K562 (cell line): Measurements from ENCODE around the gene METRN. TPM values are rescaled to one million over a fixed set of nuclear protein-coding genes. Genes with fewer than 3 reads are reported as not detected.

Experiments used
- CTBP1 ChIP-seq: fragments of 450-650 bp; IDR thresholded peaks from 2 replicates; pipeline ENCODE4 v1.6.1; 2016; ENCODE audit warnings: borderline replicate concordance
- DPF2 ChIP-seq: fragments of 450-650 bp; IDR thresholded peaks from 2 replicates; pipeline ENCODE4 v1.6.1; 2016
- FOS ChIP-seq: IDR thresholded peaks from 3 replicates; pipeline ENCODE4 v1.6.1; 2011; ENCODE audit not compliant: insufficient read length; ENCODE audit errors: extremely low read depth
- FOXJ2 ChIP-seq: fragments of 200-800 bp; sonication (Bioruptor generic); IDR thresholded peaks from 2 replicates; pipeline ENCODE4 v1.6.1; 2016; ENCODE audit warnings: missing genetic modification characterization, missing compliant biosample characterization
- HDAC3 ChIP-seq: fragments of 450-650 bp; IDR thresholded peaks from 2 replicates; pipeline ENCODE4 v1.6.1; 2018; ENCODE audit warnings: borderline replicate concordance, mild to moderate bottlenecking, moderate library complexity; ENCODE audit not compliant: partially characterized antibody
- HDAC6 ChIP-seq: IDR thresholded peaks from 2 replicates; pipeline ENCODE4 v1.6.1; 2012; ENCODE audit warnings: low read depth, mild to moderate bottlenecking, control low read depth, inconsistent platforms, low read length, moderate library complexity
- HDGF ChIP-seq: fragments of 450-650 bp; IDR thresholded peaks from 2 replicates; pipeline ENCODE4 v1.6.1; 2016
- HNRNPUL1 ChIP-seq: fragments of 200-400 bp; formaldehyde crosslinking; IDR thresholded peaks from 2 replicates; pipeline ENCODE4 v1.6.1; 2017; ENCODE audit warnings: low read length
- KAT8 ChIP-seq: fragments of 450-650 bp; IDR thresholded peaks from 2 replicates; pipeline ENCODE4 v1.6.1; 2016; ENCODE audit warnings: low read depth, mild to moderate bottlenecking
- KHSRP ChIP-seq: fragments of 450-650 bp; IDR thresholded peaks from 2 replicates; pipeline ENCODE4 v1.6.1; 2017
- MNT ChIP-seq, 2 experiments: fragments of 450-650 bp; conservative IDR thresholded peaks; 2 replicates each; pipeline ENCODE4 v1.6.1; 2017; ENCODE audit warnings: mild to moderate bottlenecking in 2 of 2, moderate library complexity in 2 of 2
- MTA2 ChIP-seq: fragments of 450-650 bp; IDR thresholded peaks from 2 replicates; pipeline ENCODE4 v1.6.1; 2016; ENCODE audit warnings: low read depth
- NCOR1 ChIP-seq: fragments of 450-650 bp; IDR thresholded peaks from 2 replicates; pipeline ENCODE4 v1.6.1; 2016; ENCODE audit warnings: mild to moderate bottlenecking, moderate library complexity
- NFATC3 ChIP-seq: fragments of 450-650 bp; IDR thresholded peaks from 2 replicates; pipeline ENCODE4 v1.6.1; 2017; ENCODE audit warnings: mild to moderate bottlenecking
- NFRKB ChIP-seq: fragments of 450-650 bp; IDR thresholded peaks from 2 replicates; pipeline ENCODE4 v1.6.1; 2016; ENCODE audit warnings: low read depth
- NR3C1 ChIP-seq: sonication (generic); formaldehyde crosslinking; IDR thresholded peaks from 2 replicates; pipeline ENCODE4 v1.8.1; 2022; ENCODE audit warnings: missing genetic modification reagents
- RFX7 ChIP-seq: fragments of 250-450 bp; sonication (Bioruptor Pico); IDR thresholded peaks from 2 replicates; pipeline ENCODE4 v1.5.1; 2021; ENCODE audit warnings: mild to moderate bottlenecking
- RUNX1 ChIP-seq: sonication (generic); IDR thresholded peaks from 2 replicates; pipeline ENCODE4 v1.6.1; 2016; ENCODE audit warnings: antibody characterized with exemption, low read depth
- SMAD4 ChIP-seq: fragments of 250-450 bp; sonication (Bioruptor Pico); conservative IDR thresholded peaks from 2 replicates; pipeline ENCODE4 v1.8.0; 2021; ENCODE audit warnings: inconsistent platforms, mild to moderate bottlenecking, moderate library complexity
- TOE1 ChIP-seq, 2 experiments: fragments of 450-650 bp in 1 of 2; sonication (generic) in 1 of 2; formaldehyde crosslinking in 1 of 2; IDR thresholded peaks; 2 replicates each; pipeline versions ENCODE4 v1.7.1 to v1.8.0; 2016 to 2022; ENCODE audit warnings: borderline replicate concordance in 2 of 2, mild to moderate bottlenecking in 2 of 2, antibody characterized with exemption in 1 of 2, inconsistent platforms in 1 of 2, low read depth in 1 of 2, missing genetic modification reagents in 1 of 2, moderate library complexity in 1 of 2
- USF1 ChIP-seq: sonication (generic); formaldehyde crosslinking; IDR thresholded peaks from 2 replicates; pipeline ENCODE4 v1.9.0; 2022; ENCODE audit warnings: mild to moderate bottlenecking, missing genetic modification reagents
- ZNF143 ChIP-seq: sonication (generic); formaldehyde crosslinking; IDR thresholded peaks from 2 replicates; pipeline ENCODE4 v1.9.0; 2022; ENCODE audit warnings: mild to moderate bottlenecking, missing genetic modification reagents
- ZNF354B ChIP-seq: fragments of 250-450 bp; sonication (Bioruptor Pico); IDR thresholded peaks from 2 replicates; pipeline ENCODE4 v1.4.0; 2020
- ZNF668 ChIP-seq: fragments of 250-450 bp; sonication (Bioruptor Pico); IDR thresholded peaks from 2 replicates; pipeline ENCODE4 v1.8.0; 2022; ENCODE audit warnings: mild to moderate bottlenecking, inconsistent platforms
- polyA plus RNA-seq, 8 experiments: library from polyadenylated mRNA; depleted of rRNA in 4 of 8; stranded (reverse) in 5 of 8; unstranded in 3 of 8; fragments of >200 nt; fragmentation: Nextera tagmentation in 2 of 8; fragmentation: Illumina TruSeq in 1 of 8; extraction: Ambion mirVana in 2 of 8; extraction: Trizol in 1 of 8; gene quantifications; 2 replicates each; pipeline versions ENCODE4 v1.2.1 to v1.2.3, GENCODE V29; 2011 to 2014; ENCODE audit warnings: inconsistent platforms in 1 of 8, missing spikeins in 1 of 8
- total RNA-seq, 7 experiments: library from RNA; depleted of rRNA in 6 of 7; stranded (reverse); fragments of >200 nt in 6 of 7; fragmentation: Illumina TruSeq in 2 of 7; extraction: Trizol in 2 of 7; gene quantifications; 2 replicates each; pipeline versions ENCODE4 v1.2.1 to v1.2.3, GENCODE V29; 2011 to 2021; ENCODE audit warnings: low replicate concordance in 1 of 7
- TF ChIP-seq, protein P1 (sequence below): sonication (generic); formaldehyde crosslinking; IDR thresholded peaks from 2 replicates; pipeline ENCODE4 v1.8.0; 2022; ENCODE audit warnings: mild to moderate bottlenecking, missing genetic modification reagents
- TF ChIP-seq, protein P2 (sequence below): sonication (generic); formaldehyde crosslinking; IDR thresholded peaks from 2 replicates; pipeline ENCODE4 v1.8.1; 2023; ENCODE audit warnings: mild to moderate bottlenecking, missing genetic modification reagents

Gene METRN
- total and polyA plus RNA-seq, 9 of the 15 experiments (the other 6 are each of a cell fraction or from before 2014, with no cell fraction given), result 0.20 to 89.8 (median 15.4) TPM

DNA sequence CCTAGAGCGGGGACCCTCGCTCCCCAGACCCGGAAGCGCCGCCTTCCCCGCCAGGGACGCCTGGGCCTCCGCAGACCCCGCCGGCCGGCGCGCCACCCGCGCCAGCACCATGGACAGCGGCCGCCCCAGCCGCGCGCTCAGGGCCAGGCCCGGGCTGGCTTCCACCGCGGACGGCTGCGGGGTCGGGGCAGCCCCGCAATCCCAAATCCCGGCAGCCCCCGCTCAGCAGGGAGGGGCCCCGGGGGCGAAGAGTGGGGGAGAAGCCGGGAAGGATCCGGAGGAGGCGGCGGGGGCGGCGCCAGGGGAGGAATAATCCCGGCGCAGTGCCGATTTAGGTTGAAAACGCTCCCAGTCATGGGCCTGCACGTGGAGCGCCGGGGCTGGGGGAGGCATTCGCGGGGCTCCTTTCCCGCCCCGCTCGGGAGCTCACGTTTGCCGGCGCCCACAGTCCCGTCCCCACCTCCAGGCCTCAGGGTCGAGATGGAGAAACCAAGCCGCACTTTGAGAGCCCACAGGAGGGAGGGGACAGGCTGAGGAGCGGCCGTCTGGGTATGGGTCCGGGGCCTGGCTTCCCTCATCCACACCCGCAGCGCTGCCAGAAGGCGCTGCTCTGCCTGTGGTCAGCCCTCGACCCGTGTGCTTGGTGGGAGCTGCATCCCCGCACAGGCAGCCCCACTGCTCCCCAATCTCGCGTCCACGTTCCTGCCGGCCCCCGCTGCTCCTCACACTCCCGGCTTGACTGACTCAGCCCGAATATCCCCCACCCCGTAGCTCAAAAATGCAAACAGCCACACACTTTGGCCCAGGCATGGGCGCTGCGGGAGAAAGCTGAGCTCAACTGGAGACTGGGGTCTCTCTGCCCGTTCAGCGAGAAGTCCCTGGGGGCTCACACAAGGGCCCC lies 14.0 kb upstream of the METRN start (continued):
- TF ChIP-seq HDAC6 (no peak), FOS (no peak), TOE1 (IDR thresholded peaks at IDR 0.05; ENCODE audit: borderline replicate concordance) (no peak), TOE1 (CRISPR knock-in tag; IDR thresholded peaks at IDR 0.05; ENCODE audit: borderline replicate concordance, low read depth) (no peak), NFRKB (no peak), NFATC3 (no peak), NR3C1 (CRISPR knock-in tag) (peak; percentile 88; the same call in 1 of the 2 replicates), KHSRP (no peak), ZNF354B (CRISPR knock-in tag) (no peak), NCOR1 (no peak), FOXJ2 (tag) (no peak), CTBP1 (no peak), HDAC3 (no peak), MTA2 (no peak), RFX7 (CRISPR knock-in tag) (no peak), HDGF (no peak), USF1 (CRISPR knock-in tag) (no peak), MNT (conservative IDR thresholded peaks at IDR 0.05) (peak in 1 of 2 experiments; percentile 72; a peak in 2 of 4 replicates), ZNF143 (CRISPR knock-in tag) (no peak), DPF2 (no peak), HNRNPUL1 (no peak), RUNX1 (no peak), KAT8 (no peak), SMAD4 (CRISPR knock-in tag) (no peak), ZNF668 (CRISPR knock-in tag) (no peak)
- TF ChIP-seq, protein P1, sequence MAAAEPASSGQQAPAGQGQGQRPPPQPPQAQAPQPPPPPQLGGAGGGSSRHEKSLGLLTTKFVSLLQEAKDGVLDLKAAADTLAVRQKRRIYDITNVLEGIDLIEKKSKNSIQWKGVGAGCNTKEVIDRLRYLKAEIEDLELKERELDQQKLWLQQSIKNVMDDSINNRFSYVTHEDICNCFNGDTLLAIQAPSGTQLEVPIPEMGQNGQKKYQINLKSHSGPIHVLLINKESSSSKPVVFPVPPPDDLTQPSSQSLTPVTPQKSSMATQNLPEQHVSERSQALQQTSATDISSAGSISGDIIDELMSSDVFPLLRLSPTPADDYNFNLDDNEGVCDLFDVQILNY (CRISPR knock-in tag), result no peak
- TF ChIP-seq, protein P2, sequence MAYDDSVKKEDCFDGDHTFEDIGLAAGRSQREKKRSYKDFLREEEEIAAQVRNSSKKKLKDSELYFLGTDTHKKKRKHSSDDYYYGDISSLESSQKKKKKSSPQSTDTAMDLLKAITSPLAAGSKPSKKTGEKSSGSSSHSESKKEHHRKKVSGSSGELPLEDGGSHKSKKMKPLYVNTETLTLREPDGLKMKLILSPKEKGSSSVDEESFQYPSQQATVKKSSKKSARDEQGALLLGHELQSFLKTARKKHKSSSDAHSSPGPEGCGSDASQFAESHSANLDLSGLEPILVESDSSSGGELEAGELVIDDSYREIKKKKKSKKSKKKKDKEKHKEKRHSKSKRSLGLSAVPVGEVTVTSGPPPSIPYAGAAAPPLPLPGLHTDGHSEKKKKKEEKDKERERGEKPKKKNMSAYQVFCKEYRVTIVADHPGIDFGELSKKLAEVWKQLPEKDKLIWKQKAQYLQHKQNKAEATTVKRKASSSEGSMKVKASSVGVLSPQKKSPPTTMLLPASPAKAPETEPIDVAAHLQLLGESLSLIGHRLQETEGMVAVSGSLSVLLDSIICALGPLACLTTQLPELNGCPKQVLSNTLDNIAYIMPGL (CRISPR knock-in tag), result 0 out of 2 replicates have a peak, but pooled peaks have one; percentile 52
